HG03469 (cell line): ENCODE results near the gene SAMD14.

Experiments used
- ATAC-seq: cut with Tn5 transposase; IDR thresholded peaks from one replicate; pipeline ENCODE4 v1.9.1; 2021; ENCODE audit warnings: mild to moderate bottlenecking, moderate library complexity, moderate number of reproducible peaks; ENCODE audit not compliant: unreplicated experiment

The SAMD14 gene

DNA sequence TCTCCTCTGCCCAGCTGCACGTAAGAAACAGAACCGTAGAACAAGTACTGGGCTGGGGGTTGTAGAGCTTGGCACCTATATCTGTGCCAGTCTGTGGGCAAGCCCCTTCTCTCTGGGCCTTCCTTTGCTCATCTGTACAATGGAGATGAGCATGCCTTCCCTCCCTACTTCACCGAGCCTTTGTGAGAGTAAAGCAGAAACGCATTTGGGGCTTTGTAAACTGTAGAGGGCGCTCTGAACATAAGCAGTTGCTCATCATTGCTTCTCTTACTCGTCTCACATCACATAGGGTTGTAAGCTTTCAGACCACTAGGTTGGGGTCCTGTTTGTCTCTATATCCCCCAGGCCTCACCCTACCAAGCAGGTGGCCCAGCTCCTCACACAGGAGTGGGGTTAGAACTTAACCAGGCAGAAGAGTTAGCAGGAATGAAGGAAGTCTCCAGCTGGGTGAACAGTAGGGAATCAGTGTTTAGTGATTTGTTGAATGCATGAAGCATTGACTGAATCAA, 15.1 kb downstream of the SAMD14 start:
- ATAC-seq = no peak

DNA sequence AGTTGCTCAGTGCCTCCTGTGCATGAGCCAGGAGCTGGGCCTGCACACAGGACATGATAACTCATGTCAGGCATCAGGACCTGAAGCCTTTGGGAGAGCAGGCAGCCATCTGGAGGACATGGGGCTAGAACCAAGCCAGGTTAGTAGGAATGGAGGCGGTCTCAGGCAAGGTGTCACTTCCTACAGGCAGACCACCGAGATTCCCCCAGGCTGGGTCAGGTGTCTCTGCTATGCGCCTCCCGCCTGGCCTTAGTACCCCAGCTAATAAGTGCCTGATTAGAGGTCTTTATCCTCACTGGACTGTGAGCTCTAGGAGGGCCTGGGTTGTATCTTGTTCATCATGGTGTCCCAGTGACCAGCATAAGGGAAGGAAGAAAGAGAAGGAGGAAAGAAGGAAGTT, 15.6 kb downstream of the SAMD14 start:
- ATAC-seq = no peak

- ATAC-seq = no peak
Observed at GRCh38 chr17:50113624-50114320, 16.2 kb downstream of the SAMD14 start.

GRCh38 chr17:50112694-50113093, 17.3 kb downstream of the SAMD14 start:
- no peak for ATAC-seq

DNA sequence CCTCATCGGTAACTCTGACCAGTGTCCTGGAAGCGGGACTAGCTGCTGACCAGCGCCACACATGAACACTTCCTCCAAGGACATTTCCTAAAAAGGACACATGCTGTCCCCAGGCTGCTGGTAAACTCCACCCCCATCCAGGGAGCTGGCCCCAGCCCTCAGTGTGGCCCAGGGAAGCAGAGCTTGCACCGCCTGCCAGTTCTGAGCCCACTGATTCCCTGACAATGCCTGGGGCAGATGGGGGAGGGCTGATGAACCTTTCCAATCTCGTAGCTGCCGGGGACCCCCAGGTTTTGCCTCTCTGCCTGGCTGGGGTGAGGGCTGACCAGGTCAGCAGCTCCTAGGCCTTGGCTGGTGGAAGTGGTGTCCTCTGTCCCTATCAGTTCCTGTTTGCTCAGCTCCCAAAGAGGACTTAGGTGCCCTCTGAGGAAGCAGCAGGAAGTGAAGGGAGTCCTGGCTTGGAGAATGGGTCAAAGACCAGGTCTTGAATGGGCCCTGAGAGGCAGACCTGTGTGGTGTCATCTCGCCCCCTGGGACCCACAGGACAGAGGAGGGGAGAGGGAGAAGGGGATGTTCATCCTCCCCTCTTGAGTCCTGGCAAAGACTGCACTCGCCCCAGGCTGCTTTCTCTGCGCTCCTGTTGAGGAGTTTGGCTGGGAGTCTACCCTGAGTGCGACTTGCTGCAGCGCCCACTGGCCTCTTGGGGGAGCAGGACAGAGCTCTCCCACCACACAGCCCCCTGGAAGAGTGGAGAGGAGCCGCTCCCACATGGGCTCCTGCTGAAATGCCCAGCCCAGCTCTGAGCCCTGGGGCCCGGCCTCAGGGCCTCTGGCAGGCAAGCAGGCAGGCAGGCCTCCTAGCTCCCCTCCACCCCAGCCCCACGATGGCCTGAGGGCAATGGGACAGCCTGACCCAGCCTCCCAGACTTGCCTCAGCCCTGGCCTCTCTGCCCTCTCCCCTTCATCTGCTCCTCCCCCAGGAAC, 18.0 kb downstream of the SAMD14 start:
- ATAC-seq = no peak

- no peak for ATAC-seq
Observed at GRCh38 chr17:50110591-50111349, 19.2 kb downstream of the SAMD14 start.

GRCh38 chr17:50109785-50110184, 20.2 kb downstream of the SAMD14 start:
- ATAC-seq = no peak

GRCh38 chr17:50109207-50109606, 20.8 kb downstream of the SAMD14 start:
- ATAC-seq = no peak

- no peak for ATAC-seq
Observed at GRCh38 chr17:50108556-50108955, 21.4 kb downstream of the SAMD14 start.

- ATAC-seq = no peak
Observed at GRCh38 chr17:50107790-50108414, 22.1 kb downstream of the SAMD14 start.

DNA sequence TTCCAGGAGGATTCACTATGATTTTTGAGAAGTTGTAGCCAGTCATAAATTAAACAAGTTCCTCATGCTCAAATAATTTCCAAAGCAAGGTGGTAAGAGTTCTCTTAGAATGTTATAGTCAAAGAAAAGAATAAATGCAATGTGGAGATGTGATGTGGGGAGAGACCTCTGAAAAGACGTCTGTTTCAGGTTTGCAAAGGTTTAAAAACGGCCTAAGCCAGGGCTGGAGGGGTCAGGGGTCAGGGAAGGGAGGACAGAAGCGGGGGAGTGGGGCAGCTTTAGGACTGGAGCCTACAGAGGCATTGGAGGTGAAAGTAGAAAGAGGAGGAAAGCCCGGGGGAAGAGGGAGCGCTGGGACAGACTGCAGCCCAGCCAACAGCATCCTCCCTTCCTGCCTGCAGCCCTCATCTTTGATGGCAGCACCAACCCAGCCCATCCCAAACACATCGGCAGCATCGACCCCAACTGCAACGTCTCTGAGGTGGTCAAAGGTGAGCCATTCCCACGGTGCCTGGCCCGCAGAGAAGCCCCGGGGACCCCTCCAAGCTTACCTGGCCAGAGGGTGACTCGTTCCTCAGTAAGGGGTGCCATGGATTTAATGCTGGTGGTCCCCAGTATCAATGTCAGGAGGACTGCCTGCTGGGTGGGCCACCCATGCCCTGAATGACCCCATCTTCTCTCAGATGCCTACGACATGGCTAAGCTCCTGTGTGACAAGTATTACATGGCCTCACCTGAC, 23.4 kb downstream of the SAMD14 start:
- no peak for ATAC-seq

DNA sequence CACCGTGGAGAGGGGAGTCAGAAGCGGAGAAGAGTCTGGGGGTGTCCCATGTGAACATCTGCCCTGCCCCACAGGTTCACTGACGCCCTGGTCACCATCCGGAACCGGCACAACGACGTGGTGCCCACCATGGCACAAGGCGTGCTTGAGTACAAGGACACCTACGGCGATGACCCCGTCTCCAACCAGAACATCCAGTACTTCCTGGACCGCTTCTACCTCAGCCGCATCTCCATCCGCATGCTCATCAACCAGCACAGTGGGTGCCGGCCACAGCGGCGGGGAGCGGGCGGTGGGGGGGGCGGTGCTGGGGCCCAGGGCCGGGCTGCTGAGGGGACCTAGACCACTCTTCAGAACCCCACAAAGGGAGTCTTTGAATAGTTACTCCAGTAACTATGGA, 24.1 kb downstream of the SAMD14 start:
- no peak for ATAC-seq

- no peak for ATAC-seq
Observed at GRCh38 chr17:50103941-50104340, 26.0 kb downstream of the SAMD14 start.

- ATAC-seq = no peak
Observed at GRCh38 chr17:50103252-50103651, 26.7 kb downstream of the SAMD14 start.

- no peak for ATAC-seq
Observed at GRCh38 chr17:50102164-50102991, 27.6 kb downstream of the SAMD14 start.

- ATAC-seq = no peak
Observed at GRCh38 chr17:50101346-50102163, 28.4 kb downstream of the SAMD14 start.

- ATAC-seq = no peak
Observed at GRCh38 chr17:50100921-50101345, 29.0 kb downstream of the SAMD14 start.

DNA sequence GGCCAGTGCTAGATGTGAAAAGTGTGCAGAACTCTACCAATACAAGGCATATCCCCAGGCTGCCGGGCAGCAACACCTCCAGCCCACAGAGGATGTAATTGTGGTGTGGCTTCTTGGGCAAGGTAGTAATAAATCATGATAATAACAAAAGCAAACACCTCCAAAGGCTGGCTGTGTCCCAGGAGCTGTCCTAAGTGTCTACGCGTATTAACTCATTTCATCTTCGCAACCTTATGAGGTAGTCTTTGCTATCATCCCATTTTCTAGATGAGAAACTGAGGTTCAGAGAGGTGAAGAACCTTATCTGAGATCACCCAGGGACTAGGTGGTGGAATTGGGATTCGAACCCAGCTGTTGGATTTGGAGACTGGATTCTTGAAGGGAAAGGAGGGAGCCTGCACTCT, 29.5 kb downstream of the SAMD14 start:
- no peak for ATAC-seq
